Motor neuron (in vitro differentiated cells): Measurements from ENCODE around the gene PRSS36. TPM values are rescaled to one million over a fixed set of nuclear protein-coding genes. Genes with fewer than 3 reads are reported as not detected.

Experiments used
- ATAC-seq, 8 experiments: fragments of 200-7000 bp; cut with Tn5 transposase; replicated peaks in 6 of 8; 2 replicates each; pipeline ENCODE4 v1.8.0; 2021; ENCODE audit warnings: mild to moderate bottlenecking in 8 of 8, moderate library complexity in 8 of 8
- H3K27ac ChIP-seq, 2 donors: fragments of 250-450 bp; sonication (Bioruptor Pico); 2 replicates each; pipeline ENCODE4 v1.9.0; 2021; ENCODE audit warnings: antibody characterized with exemption in 2 of 2, mild to moderate bottlenecking in 2 of 2, moderate library complexity in 1 of 2
- H3K4me1 ChIP-seq, 2 donors: fragments of 250-450 bp; sonication (Bioruptor Pico); replicated peaks in 1 of 2; 2 replicates each; pipeline ENCODE4 v1.6.1; 2021; ENCODE audit warnings: antibody characterized with exemption in 2 of 2, mild to moderate bottlenecking in 2 of 2, moderate library complexity in 1 of 2
- H3K4me3 ChIP-seq, 5 donors: fragments of 250-450 bp; sonication (Bioruptor Pico); 2 replicates each; pipeline ENCODE4 v1.9.0; 2021; ENCODE audit warnings: antibody characterized with exemption in 5 of 5, mild to moderate bottlenecking in 5 of 5, moderate library complexity in 4 of 5
- WGBS, 10 experiments: fragments of 450-650 bp; shearing (Covaris generic); methylation state at CpG; one replicate each; pipeline ENCODE4 v1.0.0; 2022; 5-methylcytosine and 5-hydroxymethylcytosine counted together
- in situ Hi-C, 9 experiments: fragments of 400-800 bp; cut with MboI; loops; one replicate each; pipeline ENCODE4 v1.15.0; 2021; ENCODE audit warnings: low sequenced_read_pairs in 9 of 9, low pct_unique_long_range_greater_than_20kb in 2 of 9; ENCODE audit not compliant: unreplicated experiment in 9 of 9
- total RNA-seq, 8 experiments: library from RNA; unstranded; fragments of 300-600 nt; gene quantifications; 2 replicates each; pipeline versions ENCODE4 v1.2.3 to v1.2.4, GENCODE V29; 2022

The PRSS36 gene
- total RNA-seq, 8 experiments from 2014 or later: 0.36 to 3.8 (median 0.82) TPM

GRCh38 chr16:31189412-31189778 lies 39.5 kb upstream of the PRSS36 start:
- WGBS, 10 experiments: 60 to 100% (median 88%) methylated on average over 1 to 2 of the region's 2 CpGs; no CpG with 5 or more reads in 2 of the 10 experiments
- no peak overlapping the region for H3K27ac ChIP-seq
- ATAC-seq: no peak
- in situ Hi-C loops: no loop called here
- H3K4me3 ChIP-seq: no peak overlapping the region
- H3K4me1 ChIP-seq: no peaks in the 10 kb centered on the region

- Histone ChIP-seq H3K4me1 (no peaks in the 10 kb centered on the region), H3K4me3 (no peak overlapping the region), H3K27ac (no peak overlapping the region)
- ATAC-seq: no peak
- WGBS, 10 experiments: 80 to 100% (median 100%) methylated on average over 1 to 3 of the region's 3 CpGs; no CpG with 5 or more reads in 1 of the 10 experiments
- in situ Hi-C loops: no loop called here
Observed at GRCh38 chr16:31188450-31189411, 38.9 kb upstream of the PRSS36 start.

GRCh38 chr16:31187808-31188189 lies 37.9 kb upstream of the PRSS36 start:
- WGBS, 10 experiments: 80 to 100% (median 97%) methylated on average over 1 to 8 of the region's 8 CpGs; no CpG with 5 or more reads in 1 of the 10 experiments
- in situ Hi-C loops: no loop called here
- Histone ChIP-seq H3K27ac (no peak overlapping the region), H3K4me1 (peaks cover 2 to 6% of the 10 kb centered on the region in 2 donors), H3K4me3 (no peak overlapping the region)
- ATAC-seq: no peak

- H3K4me1 ChIP-seq: peaks cover 9 to 12% of the 10 kb centered on the region in 2 donors
- ATAC-seq: peak in 5 of 8 experiments; percentile 7 to 25 (median 17)
- in situ Hi-C loops: no loop called here
- no peak overlapping the region for H3K27ac ChIP-seq
- H3K4me3 ChIP-seq: no peak overlapping the region
- 65 to 97% (median 90%) methylated on average over 2 to 10 of the region's 10 CpGs; no CpG with 5 or more reads in 1 of the 10 experiments for WGBS, 10 experiments
Observed at GRCh38 chr16:31186930-31187807, 37.3 kb upstream of the PRSS36 start.

GRCh38 chr16:31186176-31186575 lies 36.3 kb upstream of the PRSS36 start:
- WGBS, 10 experiments: 69 to 100% (median 94%) methylated on average over 1 to 7 of the region's 7 CpGs
- peaks cover 13 to 17% of the 10 kb centered on the region in 2 donors for H3K4me1 ChIP-seq
- in situ Hi-C loops: no loop called here
- H3K4me3 ChIP-seq: no peak overlapping the region
- no peak for ATAC-seq
- H3K27ac ChIP-seq: no peak overlapping the region

- 17 to 100% (median 85%) methylated on average over 1 to 5 of the region's 5 CpGs; no CpG with 5 or more reads in 1 of the 10 experiments for WGBS, 10 experiments
- ATAC-seq: no peak
- in situ Hi-C loops: no loop called here
Observed at GRCh38 chr16:31185339-31185738, 35.5 kb upstream of the PRSS36 start.

GRCh38 chr16:31184888-31185287 lies 35.0 kb upstream of the PRSS36 start:
- no peak for ATAC-seq
- H3K4me3 ChIP-seq: no peak overlapping the region
- H3K4me1 ChIP-seq: peaks cover 13 to 17% of the 10 kb centered on the region in 2 donors
- H3K27ac ChIP-seq: no peak overlapping the region
- 96 to 100% (median 100%) methylated on average over 2 to 12 of the region's 14 CpGs; no CpG with 5 or more reads in 5 of the 10 experiments for WGBS, 10 experiments
- in situ Hi-C loops: no loop called here

More at GRCh38 chr16:31185339-31185738, 35.5 kb upstream of the PRSS36 start:
- Histone ChIP-seq H3K4me3 (no peak overlapping the region), H3K4me1 (peaks cover 13 to 17% of the 10 kb centered on the region in 2 donors), H3K27ac (no peak overlapping the region)

- Histone ChIP-seq H3K4me3 (no peak overlapping the region), H3K4me1 (peaks cover 16 to 21% of the 10 kb centered on the region in 2 donors), H3K27ac (no peak overlapping the region)
- no peak for ATAC-seq
- WGBS, 10 experiments: 67 to 96% (median 91%) methylated on average over 2 to 9 of the region's 10 CpGs; no CpG with 5 or more reads in 2 of the 10 experiments
- in situ Hi-C loops: no loop called here
Observed at GRCh38 chr16:31183432-31184428, 33.9 kb upstream of the PRSS36 start.

- WGBS, 10 experiments: 0 to 70% (median 30%) methylated on average over 1 to 5 of the region's 7 CpGs; no CpG with 5 or more reads in 2 of the 10 experiments
- Histone ChIP-seq H3K27ac (no peak overlapping the region), H3K4me3 (peak overlapping the region; percentile 86 to 97 (median 92)), H3K4me1 (peaks cover 16 to 22% of the 10 kb centered on the region in 2 donors)
- peak in 2 of 8 experiments; percentile 3 to 4 for ATAC-seq
- in situ Hi-C loops: no loop called here
Observed at GRCh38 chr16:31182391-31182790, 32.5 kb upstream of the PRSS36 start.

GRCh38 chr16:31181102-31181830 lies 31.4 kb upstream of the PRSS36 start:
- peak in 4 of 8 experiments; percentile 0 to 8 (median 4) for ATAC-seq
- Histone ChIP-seq H3K4me3 (peak overlapping the region; percentile 86 to 97 (median 92)), H3K4me1 (peaks cover 16 to 22% of the 10 kb centered on the region in 2 donors), H3K27ac (peak overlapping the region; percentile 99)
- in situ Hi-C loops: no loop called here
- 0 to 9% (median 2%) methylated on average over 1 to 17 of the region's 31 CpGs for WGBS, 10 experiments

GRCh38 chr16:31179747-31180459 lies 30.0 kb upstream of the PRSS36 start, which contains the start of gene FUS:
Gene FUS (plus strand): TSS chr16:31180139. CDS start chr16:31180215, 76 bp downstream.
- Histone ChIP-seq H3K4me1 (peaks cover 16 to 22% of the 10 kb centered on the region in 2 donors), H3K27ac (peak within 1 kb of the TSS; percentile 99), H3K4me3 (peak within 1 kb of the TSS; percentile 86 to 97 (median 92))
- 0 to 11% (median 0%) methylated on average over 1 to 27 of the region's 69 CpGs; no CpG with 5 or more reads in 6 of the 10 experiments for WGBS, 10 experiments
- peak; percentile 47 to 82 (median 74) for ATAC-seq
- in situ Hi-C loops: no loop called here
